ENCODE measurements around the gene FLNA. TPM values are rescaled to one million over a fixed set of nuclear protein-coding genes. Genes with fewer than 3 reads are reported as not detected.

FLNA gene, protein sequence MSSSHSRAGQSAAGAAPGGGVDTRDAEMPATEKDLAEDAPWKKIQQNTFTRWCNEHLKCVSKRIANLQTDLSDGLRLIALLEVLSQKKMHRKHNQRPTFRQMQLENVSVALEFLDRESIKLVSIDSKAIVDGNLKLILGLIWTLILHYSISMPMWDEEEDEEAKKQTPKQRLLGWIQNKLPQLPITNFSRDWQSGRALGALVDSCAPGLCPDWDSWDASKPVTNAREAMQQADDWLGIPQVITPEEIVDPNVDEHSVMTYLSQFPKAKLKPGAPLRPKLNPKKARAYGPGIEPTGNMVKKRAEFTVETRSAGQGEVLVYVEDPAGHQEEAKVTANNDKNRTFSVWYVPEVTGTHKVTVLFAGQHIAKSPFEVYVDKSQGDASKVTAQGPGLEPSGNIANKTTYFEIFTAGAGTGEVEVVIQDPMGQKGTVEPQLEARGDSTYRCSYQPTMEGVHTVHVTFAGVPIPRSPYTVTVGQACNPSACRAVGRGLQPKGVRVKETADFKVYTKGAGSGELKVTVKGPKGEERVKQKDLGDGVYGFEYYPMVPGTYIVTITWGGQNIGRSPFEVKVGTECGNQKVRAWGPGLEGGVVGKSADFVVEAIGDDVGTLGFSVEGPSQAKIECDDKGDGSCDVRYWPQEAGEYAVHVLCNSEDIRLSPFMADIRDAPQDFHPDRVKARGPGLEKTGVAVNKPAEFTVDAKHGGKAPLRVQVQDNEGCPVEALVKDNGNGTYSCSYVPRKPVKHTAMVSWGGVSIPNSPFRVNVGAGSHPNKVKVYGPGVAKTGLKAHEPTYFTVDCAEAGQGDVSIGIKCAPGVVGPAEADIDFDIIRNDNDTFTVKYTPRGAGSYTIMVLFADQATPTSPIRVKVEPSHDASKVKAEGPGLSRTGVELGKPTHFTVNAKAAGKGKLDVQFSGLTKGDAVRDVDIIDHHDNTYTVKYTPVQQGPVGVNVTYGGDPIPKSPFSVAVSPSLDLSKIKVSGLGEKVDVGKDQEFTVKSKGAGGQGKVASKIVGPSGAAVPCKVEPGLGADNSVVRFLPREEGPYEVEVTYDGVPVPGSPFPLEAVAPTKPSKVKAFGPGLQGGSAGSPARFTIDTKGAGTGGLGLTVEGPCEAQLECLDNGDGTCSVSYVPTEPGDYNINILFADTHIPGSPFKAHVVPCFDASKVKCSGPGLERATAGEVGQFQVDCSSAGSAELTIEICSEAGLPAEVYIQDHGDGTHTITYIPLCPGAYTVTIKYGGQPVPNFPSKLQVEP (N-terminal part only)
- total RNA-seq (1,000 to 10,000 TPM; 1,299 to 1,356 TPM), polyA plus RNA-seq (799 TPM)

GRCh38 chrX:154374313-154375155 is at the start of gene FLNA:
Gene FLNA, minus strand, starts transcription at chrX:154374634. Its CDS starts 3,389 bp downstream, at chrX:154371245.
- ChIA-PET POLR2A (interaction anchor here (1.2 kb wide), 1 partner anchor 23 kb away, joined by 4 read pairs; the partner anchor contains the start of gene RPL10), CTCF (interaction anchor here (1.4 to 2.0 kb wide), 6 partner anchors 9 to 159 kb away, joined by 5 to 11 read pairs (median 7); partner anchors contain the start of gene SLC10A3)
- peak in 1 of 5 donors; percentile 27 for DNase-seq
- H3K27ac Mint-ChIP-seq: peak within 1 kb of the TSS in 7 of 8 donors; percentile 61 to 100 (median 87)
- H3K27ac ChIP-seq (ENCODE audit: low read depth, low read length): peak within 1 kb of the TSS; percentile 47
- peaks cover 37% of the 10 kb centered on the region for H3K4me1 ChIP-seq (ENCODE audit: insufficient read depth, low read length)
- peaks cover 0 to 7% (median 0%) of the 10 kb centered on the region in 3 donors for H3K36me3 Mint-ChIP-seq
- H3K27me3 Mint-ChIP-seq: peaks cover 0 to 4% of the 10 kb centered on the region in 2 donors
- H3K27me3 ChIP-seq (ENCODE audit: insufficient read depth, low read length, poor library complexity, severe bottlenecking): no peaks in the 10 kb centered on the region
- no peaks in the 10 kb centered on the region for H3K9me3 ChIP-seq (ENCODE audit: low read length)
- no peaks in the 10 kb centered on the region for H3K36me3 ChIP-seq (ENCODE audit: insufficient read depth, low read length)
- H3K9me3 Mint-ChIP-seq: no peaks in the 10 kb centered on the region
- H3K4me3 Mint-ChIP-seq: peak within 1 kb of the TSS; percentile 45 to 89 (median 78)
- peak within 1 kb of the TSS; percentile 53 for H3K4me3 ChIP-seq (ENCODE audit: low read length)
- peaks cover 19 to 27% (median 25%) of the 10 kb centered on the region in 3 donors for H3K4me1 Mint-ChIP-seq

- H3K4me3 ChIP-seq (ENCODE audit: low read length): no peak overlapping the region
- Mint-ChIP-seq H3K36me3 (peaks cover 0 to 8% (median 0%) of the 10 kb centered on the region in 3 donors), H3K9me3 (peaks cover 0 to 2% (median 0%) of the 10 kb centered on the region in 5 donors), H3K27ac (no peak overlapping the region), H3K4me1 (no peaks in the 10 kb centered on the region), H3K27me3 (peaks cover 0 to 2% of the 10 kb centered on the region in 2 donors), H3K4me3 (no peak overlapping the region)
- no peaks in the 10 kb centered on the region for H3K27me3 ChIP-seq (ENCODE audit: insufficient read depth, low read length, poor library complexity, severe bottlenecking)
- no peak overlapping the region for H3K27ac ChIP-seq (ENCODE audit: low read depth, low read length)
- H3K9me3 ChIP-seq (ENCODE audit: low read length): no peaks in the 10 kb centered on the region
- H3K4me1 ChIP-seq (ENCODE audit: insufficient read depth, low read length): no peaks in the 10 kb centered on the region
- DNase-seq: no peak
- CTCF ChIA-PET: interaction anchor here (0.8 kb wide), 1 partner anchor 47 kb away, joined by 3 read pairs; no protein-coding TSS in a partner anchor
- H3K36me3 ChIP-seq (ENCODE audit: insufficient read depth, low read length): no peaks in the 10 kb centered on the region
- POLR2A ChIA-PET: interaction anchor here (0.6 kb wide), 1 partner anchor 54 kb away, joined by 10 read pairs; no protein-coding TSS in a partner anchor
These were observed 45.9 kb upstream of the FLNA start for GRCh38 chrX:154420402-154420756.

- ChIA-PET CTCF (no interaction called here), POLR2A (no interaction called here)
- H3K4me1 ChIP-seq (ENCODE audit: insufficient read depth, low read length): no peaks in the 10 kb centered on the region
- H3K36me3 ChIP-seq (ENCODE audit: insufficient read depth, low read length): no peaks in the 10 kb centered on the region
- Mint-ChIP-seq H3K4me1 (no peaks in the 10 kb centered on the region), H3K36me3 (peaks cover 0 to 10% (median 0%) of the 10 kb centered on the region in 3 donors), H3K27me3 (peaks cover 0 to 2% of the 10 kb centered on the region in 2 donors), H3K9me3 (peaks cover 0 to 2% (median 0%) of the 10 kb centered on the region in 5 donors), H3K27ac (no peak overlapping the region), H3K4me3 (no peak overlapping the region)
- DNase-seq: no peak
- H3K27ac ChIP-seq (ENCODE audit: low read depth, low read length): no peak overlapping the region
- no peak overlapping the region for H3K4me3 ChIP-seq (ENCODE audit: low read length)
- H3K9me3 ChIP-seq (ENCODE audit: low read length): no peaks in the 10 kb centered on the region
- H3K27me3 ChIP-seq (ENCODE audit: insufficient read depth, low read length, poor library complexity, severe bottlenecking): no peaks in the 10 kb centered on the region
These were observed 45.4 kb upstream of the FLNA start for GRCh38 chrX:154419688-154420401.

DNA sequence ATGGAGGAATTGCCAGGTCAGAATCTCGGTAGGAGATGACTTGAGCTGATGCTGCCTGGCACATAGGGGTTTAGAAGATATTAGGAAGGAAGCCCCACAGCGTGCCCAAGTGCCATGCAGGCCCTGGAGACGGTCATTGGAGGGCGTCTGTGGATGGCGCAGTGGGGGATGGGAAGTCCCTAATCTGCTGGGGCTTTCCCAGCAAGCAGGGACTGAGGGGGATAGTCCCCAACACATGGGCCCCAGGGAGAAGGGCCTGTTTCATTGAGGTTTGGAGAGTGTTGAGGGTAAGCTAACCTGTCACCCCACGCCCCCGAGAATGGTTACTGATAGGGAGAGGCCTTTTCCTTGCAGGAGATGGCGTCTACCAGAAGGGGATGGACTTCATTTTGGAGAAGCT is 44.8 kb upstream of the FLNA start:
- Mint-ChIP-seq H3K27ac (peak overlapping the region in 2 of 8 donors; percentile 75 to 89), H3K4me3 (peak overlapping the region in 1 of 7 donors; percentile 78), H3K4me1 (no peaks in the 10 kb centered on the region), H3K36me3 (peaks cover 0 to 10% (median 0%) of the 10 kb centered on the region in 3 donors), H3K27me3 (peaks cover 0 to 2% of the 10 kb centered on the region in 2 donors), H3K9me3 (peaks cover 0 to 2% (median 0%) of the 10 kb centered on the region in 5 donors)
- no peaks in the 10 kb centered on the region for H3K27me3 ChIP-seq (ENCODE audit: insufficient read depth, low read length, poor library complexity, severe bottlenecking)
- ChIA-PET POLR2A (no interaction called here), CTCF (no interaction called here)
- no peaks in the 10 kb centered on the region for H3K36me3 ChIP-seq (ENCODE audit: insufficient read depth, low read length)
- DNase-seq: no peak
- H3K4me1 ChIP-seq (ENCODE audit: insufficient read depth, low read length): no peaks in the 10 kb centered on the region
- no peak overlapping the region for H3K27ac ChIP-seq (ENCODE audit: low read depth, low read length)
- H3K4me3 ChIP-seq (ENCODE audit: low read length): no peak overlapping the region
- no peaks in the 10 kb centered on the region for H3K9me3 ChIP-seq (ENCODE audit: low read length)

- H3K27me3 ChIP-seq (ENCODE audit: insufficient read depth, low read length, poor library complexity, severe bottlenecking): no peaks in the 10 kb centered on the region
- no peak overlapping the region for H3K4me3 Mint-ChIP-seq
- H3K4me1 Mint-ChIP-seq: peaks cover 5 to 7% (median 5%) of the 10 kb centered on the region in 3 donors
- ChIA-PET CTCF (no interaction called here), POLR2A (no interaction called here)
- H3K27ac Mint-ChIP-seq: no peak overlapping the region
- no peaks in the 10 kb centered on the region for H3K9me3 ChIP-seq (ENCODE audit: low read length)
- H3K36me3 Mint-ChIP-seq: peaks cover 0 to 15% (median 2%) of the 10 kb centered on the region in 3 donors
- DNase-seq: no peak
- H3K27ac ChIP-seq (ENCODE audit: low read depth, low read length): no peak overlapping the region
- H3K4me3 ChIP-seq (ENCODE audit: low read length): no peak overlapping the region
- H3K4me1 ChIP-seq (ENCODE audit: insufficient read depth, low read length): peaks cover 9% of the 10 kb centered on the region
- H3K27me3 Mint-ChIP-seq: peaks cover 0 to 2% of the 10 kb centered on the region in 2 donors
- H3K9me3 Mint-ChIP-seq: no peaks in the 10 kb centered on the region
- H3K36me3 ChIP-seq (ENCODE audit: insufficient read depth, low read length): no peaks in the 10 kb centered on the region
These were observed 42.7 kb upstream of the FLNA start for GRCh38 chrX:154417157-154417556.

- H3K9me3 ChIP-seq (ENCODE audit: low read length): no peaks in the 10 kb centered on the region
- ChIA-PET CTCF (interaction anchor here (1.3 to 1.5 kb wide), 2 partner anchors 13 to 15 kb away, joined by 3 to 5 read pairs; partner anchors contain the start of gene ATP6AP1), POLR2A (interaction anchor here (1.2 kb wide), 1 partner anchor 22 kb away, joined by 3 read pairs; no protein-coding TSS in a partner anchor)
- Mint-ChIP-seq H3K4me3 (peak overlapping the region in 3 of 7 donors; percentile 78 to 85 (median 79)), H3K27me3 (peaks cover 0 to 5% of the 10 kb centered on the region in 2 donors), H3K9me3 (no peaks in the 10 kb centered on the region), H3K4me1 (peaks cover 7 to 23% (median 10%) of the 10 kb centered on the region in 3 donors), H3K27ac (peak overlapping the region in 6 of 8 donors; percentile 36 to 93 (median 84)), H3K36me3 (peaks cover 0 to 9% (median 2%) of the 10 kb centered on the region in 3 donors)
- H3K36me3 ChIP-seq (ENCODE audit: insufficient read depth, low read length): no peaks in the 10 kb centered on the region
- H3K4me3 ChIP-seq (ENCODE audit: low read length): no peak overlapping the region
- no peaks in the 10 kb centered on the region for H3K27me3 ChIP-seq (ENCODE audit: insufficient read depth, low read length, poor library complexity, severe bottlenecking)
- no peak for DNase-seq
- H3K4me1 ChIP-seq (ENCODE audit: insufficient read depth, low read length): peaks cover 9% of the 10 kb centered on the region
- H3K27ac ChIP-seq (ENCODE audit: low read depth, low read length): no peak overlapping the region
These were observed 38.7 kb upstream of the FLNA start for GRCh38 chrX:154413142-154413541.
